Uterus (tissue), 4 donors: ENCODE measurements around the gene GAPVD1. TPM values are rescaled to one million over a fixed set of nuclear protein-coding genes. Genes with fewer than 3 reads are reported as not detected.

Source experiments
- DNase-seq, 2 donors: peaks; one replicate each; pipeline ENCODE4 v3.0.0-alpha.2; 2019 to 2020
- H3K27ac ChIP-seq, 2 donors: fragments of 200-600 bp; sonication (generic); 1 replicate in 1 of 2; 2 replicates in 1 of 2; pipeline ENCODE4 v1.5.1; 2016 to 2018
- H3K27me3 ChIP-seq, 2 donors: fragments of 200-600 bp; sonication (generic); one replicate each; pipeline ENCODE4 v1.5.1; 2018 to 2019; ENCODE audit warnings: control low read depth in 1 of 2
- H3K36me3 ChIP-seq, 2 donors: fragments of 200-600 bp; sonication (generic); one replicate each; pipeline ENCODE4 v1.5.1; 2019; ENCODE audit warnings: control low read depth in 1 of 2
- H3K4me1 ChIP-seq, 2 donors: fragments of 200-600 bp; sonication (generic); one replicate each; pipeline ENCODE4 v1.5.1; 2018 to 2019; ENCODE audit warnings: control low read depth in 1 of 2
- H3K4me3 ChIP-seq, 2 donors: fragments of 200-600 bp; sonication (generic); 1 replicate in 1 of 2; 2 replicates in 1 of 2; pipeline ENCODE4 v1.5.1; 2018 to 2019; ENCODE audit warnings: mild to moderate bottlenecking in 1 of 2
- H3K9me3 ChIP-seq, 2 donors: fragments of 200-600 bp; sonication (generic); one replicate each; pipeline ENCODE4 v1.5.1; 2019; ENCODE audit warnings: control low read depth in 1 of 2
- POLR2A ChIP-seq, 2 donors: fragments of 450-650 bp; IDR thresholded peaks; one replicate each; pipeline ENCODE4 v1.6.1; 2016; ENCODE audit warnings: antibody characterized with exemption in 2 of 2, mild to moderate bottlenecking in 1 of 2, moderate library complexity in 1 of 2
- intact Hi-C: fragments of 100-400 bp; cut with DNase I; formaldehyde crosslinking; loops from one replicate; pipeline ENCODE4 v1.15.1; 2023; ENCODE audit warnings: low total_unique reads
- total RNA-seq, 4 donors: library from RNA; depleted of rRNA in 3 of 4; stranded (reverse); fragments of >200 nt in 3 of 4; gene quantifications; one replicate each; pipeline versions ENCODE4 v1.1.0 to v1.2.4, GENCODE V29; 2014 to 2023
- TF ChIP-seq, protein P1 (sequence below), 4 experiments: fragments of 200-600 bp in 2 of 4; fragments of 450-650 bp in 2 of 4; sonication (generic) in 2 of 4; IDR thresholded peaks; one replicate each; pipeline ENCODE4 v1.5.1; 2016 to 2019; ENCODE audit warnings: antibody characterized with exemption in 4 of 4, mild to moderate bottlenecking in 2 of 4, moderate library complexity in 1 of 4
- donor health status: DM: yes; HTN: yes; CAD: no.

The GAPVD1 gene
- total RNA-seq, 4 donors from 2014 or later: 41.0 to 73.8 (median 64.0) TPM

DNA sequence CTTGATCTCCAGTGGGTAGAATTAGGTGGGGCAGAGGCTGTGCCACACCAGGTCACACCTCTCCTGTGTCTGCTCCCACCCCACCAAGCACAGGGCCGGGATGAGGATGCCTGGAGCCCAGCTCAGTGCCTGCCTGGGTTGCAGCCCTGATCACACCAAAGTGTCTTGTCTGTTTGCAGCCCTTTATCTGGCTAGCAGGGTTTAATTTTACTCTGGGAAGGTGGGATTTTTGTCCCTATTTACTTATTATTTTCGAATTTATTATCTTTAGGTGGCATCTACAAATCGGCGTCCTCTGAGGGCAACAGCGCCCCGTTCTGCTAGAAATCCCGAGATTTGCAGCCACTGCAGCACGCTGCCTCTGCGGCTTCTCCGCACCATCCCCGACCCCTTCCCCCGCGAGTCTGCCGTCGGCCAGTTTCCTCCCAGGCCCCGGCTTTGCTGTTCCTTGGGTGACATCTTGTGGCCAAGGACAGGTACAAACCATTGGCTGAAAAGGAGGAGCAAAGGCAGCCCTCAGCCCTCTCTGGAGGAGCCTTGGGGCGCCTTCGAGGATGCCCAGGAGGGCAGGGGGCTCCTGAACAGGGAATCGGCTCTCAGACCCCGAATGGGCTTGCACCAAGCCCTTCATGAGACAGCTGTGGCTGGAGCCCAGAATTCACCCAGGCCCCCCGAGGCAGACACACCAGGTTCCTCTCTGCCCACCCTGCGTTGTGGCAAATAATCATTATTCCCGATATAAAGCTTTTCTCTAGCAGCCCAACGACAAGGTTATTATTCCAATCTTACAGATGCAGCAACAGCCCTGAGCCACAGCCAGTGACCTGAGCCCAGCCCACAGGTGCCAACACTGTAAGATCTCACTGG is 113.0 kb downstream of the GAPVD1 start:
- intact Hi-C loops: no loop called here
- no peaks in the 10 kb centered on the region for H3K4me1 ChIP-seq
- no peak overlapping the region for H3K27ac ChIP-seq
- H3K36me3 ChIP-seq: no peaks in the 10 kb centered on the region
- no peak overlapping the region for H3K4me3 ChIP-seq
- no peaks in the 10 kb centered on the region for H3K27me3 ChIP-seq
- DNase-seq: peak; percentile 34 to 55
- no peak for TF ChIP-seq POLR2A (IDR thresholded peaks at IDR 0.05)
- TF ChIP-seq, protein P1, sequence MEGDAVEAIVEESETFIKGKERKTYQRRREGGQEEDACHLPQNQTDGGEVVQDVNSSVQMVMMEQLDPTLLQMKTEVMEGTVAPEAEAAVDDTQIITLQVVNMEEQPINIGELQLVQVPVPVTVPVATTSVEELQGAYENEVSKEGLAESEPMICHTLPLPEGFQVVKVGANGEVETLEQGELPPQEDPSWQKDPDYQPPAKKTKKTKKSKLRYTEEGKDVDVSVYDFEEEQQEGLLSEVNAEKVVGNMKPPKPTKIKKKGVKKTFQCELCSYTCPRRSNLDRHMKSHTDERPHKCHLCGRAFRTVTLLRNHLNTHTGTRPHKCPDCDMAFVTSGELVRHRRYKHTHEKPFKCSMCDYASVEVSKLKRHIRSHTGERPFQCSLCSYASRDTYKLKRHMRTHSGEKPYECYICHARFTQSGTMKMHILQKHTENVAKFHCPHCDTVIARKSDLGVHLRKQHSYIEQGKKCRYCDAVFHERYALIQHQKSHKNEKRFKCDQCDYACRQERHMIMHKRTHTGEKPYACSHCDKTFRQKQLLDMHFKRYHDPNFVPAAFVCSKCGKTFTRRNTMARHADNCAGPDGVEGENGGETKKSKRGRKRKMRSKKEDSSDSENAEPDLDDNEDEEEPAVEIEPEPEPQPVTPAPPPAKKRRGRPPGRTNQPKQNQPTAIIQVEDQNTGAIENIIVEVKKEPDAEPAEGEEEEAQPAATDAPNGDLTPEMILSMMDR (IDR thresholded peaks at IDR 0.05): peak; percentile 58 to 86 (median 72)
- no peaks in the 10 kb centered on the region for H3K9me3 ChIP-seq

DNA sequence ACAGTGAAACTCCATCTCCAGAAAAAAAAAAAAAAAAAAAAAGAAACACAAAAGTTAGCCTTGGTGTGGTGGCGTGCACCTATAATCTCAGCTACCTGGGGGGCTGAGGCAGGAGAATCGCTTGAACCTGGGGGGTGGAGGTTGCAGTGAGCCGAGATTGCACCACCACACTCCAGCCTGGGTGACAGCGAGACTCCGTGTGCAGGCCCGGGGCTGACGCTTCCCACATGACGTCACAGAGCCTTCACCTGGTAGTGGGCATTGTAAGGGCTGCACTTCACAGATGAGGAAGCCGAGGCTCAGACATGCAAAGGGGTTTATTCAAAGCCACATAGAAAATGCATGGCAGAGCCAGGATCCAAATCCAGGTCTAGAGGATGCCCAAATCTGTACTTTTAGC is 114.2 kb downstream of the GAPVD1 start:
- Histone ChIP-seq H3K4me3 (no peak overlapping the region), H3K9me3 (no peaks in the 10 kb centered on the region), H3K27me3 (no peaks in the 10 kb centered on the region), H3K4me1 (no peaks in the 10 kb centered on the region), H3K27ac (no peak overlapping the region), H3K36me3 (no peaks in the 10 kb centered on the region)
- no peak for DNase-seq
- intact Hi-C loops: no loop called here
- TF ChIP-seq, protein P1 (IDR thresholded peaks at IDR 0.05): no peak
- no peak for TF ChIP-seq POLR2A (IDR thresholded peaks at IDR 0.05)

DNA sequence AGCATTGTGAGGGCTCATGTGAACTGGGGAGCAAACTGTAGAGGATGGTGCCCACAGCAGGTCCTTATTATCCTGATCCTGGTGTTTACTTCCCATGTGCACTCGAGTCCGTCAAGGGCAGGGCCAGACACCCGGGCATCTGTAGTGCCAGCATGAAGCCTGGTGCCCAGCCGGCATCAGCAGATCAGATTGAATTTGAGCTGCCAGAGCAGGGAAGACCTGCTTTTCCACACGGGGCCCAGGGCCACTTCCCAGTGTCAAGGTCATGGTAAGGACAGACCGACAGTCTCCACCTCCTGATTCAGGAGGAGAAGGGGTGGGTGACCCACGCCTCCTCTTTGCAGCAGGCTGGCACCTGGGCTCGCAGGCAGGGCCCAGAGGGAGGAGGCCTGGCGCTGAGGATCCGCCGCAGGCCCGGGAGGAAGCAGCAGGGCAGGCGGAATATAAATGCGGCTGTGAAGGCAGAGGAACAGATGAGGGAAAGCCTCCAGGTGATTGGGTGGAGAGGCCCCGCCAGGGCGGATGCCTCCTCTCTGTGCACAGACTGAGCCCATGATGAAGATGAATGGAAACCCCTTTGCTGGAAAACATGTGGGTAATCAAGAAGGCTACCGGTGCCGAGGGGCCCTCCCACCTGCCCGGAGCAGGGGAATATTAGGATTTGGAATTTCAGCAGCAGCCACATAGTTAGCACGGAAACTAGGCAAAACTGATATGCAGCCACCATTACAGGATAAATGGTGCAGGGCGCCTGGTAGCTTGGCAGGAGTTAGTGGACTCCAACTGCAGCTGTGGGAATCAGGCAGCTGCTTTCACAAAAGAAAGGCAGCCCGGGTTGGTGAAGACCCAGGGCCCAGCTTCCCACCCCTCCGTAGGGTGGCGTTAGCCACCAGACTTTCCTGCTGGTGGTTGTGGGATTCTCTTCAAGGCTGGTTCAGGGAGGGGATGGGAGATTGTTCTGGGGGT is 114.9 kb downstream of the GAPVD1 start:
- intact Hi-C loops: no loop called here
- TF ChIP-seq, protein P1 (IDR thresholded peaks at IDR 0.05): no peak
- no peak for TF ChIP-seq POLR2A (IDR thresholded peaks at IDR 0.05)

DNA sequence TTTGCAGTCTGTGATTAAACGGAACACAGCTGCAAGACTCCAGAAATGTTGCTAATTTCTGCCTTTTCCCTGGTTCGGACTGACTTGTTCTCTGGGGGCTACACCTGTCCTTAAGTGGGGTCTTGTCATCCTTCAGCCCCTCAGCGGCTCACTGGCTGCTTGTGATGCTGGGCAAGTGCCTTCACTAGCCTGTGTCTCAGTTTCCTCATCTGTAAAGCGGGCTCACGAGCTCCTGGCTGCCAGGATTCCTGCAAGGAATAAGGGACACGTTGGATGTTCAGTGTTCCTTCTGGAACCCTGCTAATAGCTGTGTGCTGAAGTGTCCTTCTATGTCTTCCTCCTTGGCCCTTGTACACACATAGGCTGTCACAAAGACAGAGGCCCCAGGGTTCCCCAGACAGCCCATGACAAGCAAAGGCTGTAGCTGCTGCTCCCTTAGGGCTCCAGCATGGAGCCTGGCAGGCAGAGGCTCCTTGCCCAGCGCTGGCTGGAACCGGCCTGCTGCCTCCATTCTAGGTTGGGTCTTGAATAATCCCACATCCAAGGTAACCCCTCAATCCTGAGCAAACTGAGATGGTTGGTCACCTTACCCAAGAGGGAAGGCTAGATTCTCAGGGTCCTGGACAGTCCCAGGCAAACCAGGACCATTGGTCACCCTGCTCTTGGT is 116.1 kb downstream of the GAPVD1 start:
- Histone ChIP-seq H3K4me1 (no peaks in the 10 kb centered on the region), H3K27ac (no peak overlapping the region), H3K9me3 (no peaks in the 10 kb centered on the region), H3K27me3 (no peaks in the 10 kb centered on the region), H3K4me3 (no peak overlapping the region), H3K36me3 (no peaks in the 10 kb centered on the region)
- TF ChIP-seq POLR2A (IDR thresholded peaks at IDR 0.05): no peak
- TF ChIP-seq, protein P1 (IDR thresholded peaks at IDR 0.05): no peak
- intact Hi-C loops: no loop called here
- DNase-seq: no peak

More for the DNA sequence above, 114.9 kb downstream of the GAPVD1 start:
- no peaks in the 10 kb centered on the region for H3K9me3 ChIP-seq
- no peaks in the 10 kb centered on the region for H3K27me3 ChIP-seq
- no peak overlapping the region for H3K27ac ChIP-seq
- DNase-seq: no peak
- no peak overlapping the region for H3K4me3 ChIP-seq
- no peaks in the 10 kb centered on the region for H3K4me1 ChIP-seq
- no peaks in the 10 kb centered on the region for H3K36me3 ChIP-seq
